Epithelial cell of proximal tubule (primary cell): ENCODE measurements around the gene RPL13A. TPM values are rescaled to one million over a fixed set of nuclear protein-coding genes. Genes with fewer than 3 reads are reported as not detected.
"Not testable (repeated sequence)": the region's sequence is repeated elsewhere in the genome, so short reads cannot be mapped to it uniquely, and the experiment has no call there.

Source experiments
- DNase-seq: peaks from one replicate; pipeline ENCODE4 v3.0.0-alpha.2; 2011; ENCODE audit warnings: low read depth
- H3K4me3 ChIP-seq: 2 replicates; pipeline ENCODE4 v1.5.1; 2011; ENCODE audit warnings: low read depth, mild to moderate bottlenecking, low read length
- total RNA-seq: library from RNA; depleted of rRNA; stranded (reverse); fragments of >200 nt; gene quantifications from 2 replicates; pipeline ENCODE4 v1.2.3, GENCODE V29; 2015
- TF ChIP-seq, protein P1 (sequence below): conservative IDR thresholded peaks from 2 replicates; pipeline ENCODE4 v1.5.1; 2012; ENCODE audit warnings: low read depth, mild to moderate bottlenecking, low read length

Gene RPL13A
- total RNA-seq, 1 donor from 2014 or later = 3,343 TPM

DNA sequence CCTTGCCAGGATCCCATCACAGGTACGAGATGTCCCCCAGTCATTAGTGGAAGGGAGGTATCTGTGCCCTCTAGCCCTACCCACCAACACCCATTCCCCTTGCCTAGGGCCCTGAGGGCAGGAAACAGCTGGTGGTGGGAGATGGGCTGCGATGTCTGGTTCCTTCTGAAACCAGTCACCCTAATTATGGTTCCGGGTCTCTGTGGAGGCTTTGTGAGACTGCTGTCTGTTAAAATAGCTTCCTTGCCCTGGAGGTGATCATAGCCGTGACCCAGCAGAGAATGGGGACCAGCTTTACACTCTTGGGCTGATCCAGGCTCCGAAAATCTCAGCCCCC, 28.9 kb upstream of the RPL13A start:
- TF ChIP-seq, protein P1, sequence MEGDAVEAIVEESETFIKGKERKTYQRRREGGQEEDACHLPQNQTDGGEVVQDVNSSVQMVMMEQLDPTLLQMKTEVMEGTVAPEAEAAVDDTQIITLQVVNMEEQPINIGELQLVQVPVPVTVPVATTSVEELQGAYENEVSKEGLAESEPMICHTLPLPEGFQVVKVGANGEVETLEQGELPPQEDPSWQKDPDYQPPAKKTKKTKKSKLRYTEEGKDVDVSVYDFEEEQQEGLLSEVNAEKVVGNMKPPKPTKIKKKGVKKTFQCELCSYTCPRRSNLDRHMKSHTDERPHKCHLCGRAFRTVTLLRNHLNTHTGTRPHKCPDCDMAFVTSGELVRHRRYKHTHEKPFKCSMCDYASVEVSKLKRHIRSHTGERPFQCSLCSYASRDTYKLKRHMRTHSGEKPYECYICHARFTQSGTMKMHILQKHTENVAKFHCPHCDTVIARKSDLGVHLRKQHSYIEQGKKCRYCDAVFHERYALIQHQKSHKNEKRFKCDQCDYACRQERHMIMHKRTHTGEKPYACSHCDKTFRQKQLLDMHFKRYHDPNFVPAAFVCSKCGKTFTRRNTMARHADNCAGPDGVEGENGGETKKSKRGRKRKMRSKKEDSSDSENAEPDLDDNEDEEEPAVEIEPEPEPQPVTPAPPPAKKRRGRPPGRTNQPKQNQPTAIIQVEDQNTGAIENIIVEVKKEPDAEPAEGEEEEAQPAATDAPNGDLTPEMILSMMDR = no peak
- no peak for DNase-seq
- no peak overlapping the region for H3K4me3 ChIP-seq

DNA sequence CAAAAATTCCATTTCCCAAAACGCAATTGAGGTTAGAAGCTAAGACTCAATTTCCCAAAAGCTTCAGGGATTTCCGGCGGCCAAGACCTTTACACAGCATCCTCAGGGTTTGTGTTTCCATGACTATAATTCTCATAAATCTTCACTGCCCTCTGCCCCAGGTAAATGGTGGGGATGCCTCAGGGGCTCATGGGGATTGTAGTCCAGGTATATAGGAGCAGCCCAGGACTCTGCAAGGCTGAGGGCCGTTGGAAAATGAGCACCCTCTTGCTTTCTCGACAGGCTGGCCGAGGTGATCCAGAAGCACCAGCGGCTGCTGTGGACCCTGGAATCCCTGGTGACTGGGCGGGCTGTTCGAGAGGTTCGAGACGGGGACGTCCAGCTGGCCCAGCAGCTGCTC, 28.0 kb upstream of the RPL13A start:
- no peak for DNase-seq
- H3K4me3 ChIP-seq = no peak overlapping the region
- TF ChIP-seq, protein P1 = no peak

DNA sequence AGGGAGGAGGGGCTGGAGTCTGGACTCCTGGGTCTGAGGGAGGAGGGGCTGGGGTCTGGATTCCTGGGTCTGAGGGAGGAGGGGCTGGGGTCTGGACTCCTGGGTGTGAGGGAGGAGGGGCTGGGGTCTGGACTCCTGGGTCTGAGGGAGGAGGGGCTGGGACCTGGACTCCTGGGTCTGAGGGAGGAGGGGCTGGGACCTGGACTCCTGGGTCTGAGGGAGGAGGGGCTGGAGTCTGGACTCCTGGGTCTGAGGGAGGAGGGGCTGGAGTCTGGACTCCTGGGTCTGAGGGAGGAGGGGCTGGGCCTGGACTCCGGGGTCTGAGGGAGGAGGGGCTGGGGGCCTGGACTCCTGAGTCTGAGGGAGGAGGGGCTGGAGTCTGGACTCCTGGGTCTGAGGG, 26.3 kb upstream of the RPL13A start:
- H3K4me3 ChIP-seq, DNase-seq: not testable (repeated sequence)

DNA sequence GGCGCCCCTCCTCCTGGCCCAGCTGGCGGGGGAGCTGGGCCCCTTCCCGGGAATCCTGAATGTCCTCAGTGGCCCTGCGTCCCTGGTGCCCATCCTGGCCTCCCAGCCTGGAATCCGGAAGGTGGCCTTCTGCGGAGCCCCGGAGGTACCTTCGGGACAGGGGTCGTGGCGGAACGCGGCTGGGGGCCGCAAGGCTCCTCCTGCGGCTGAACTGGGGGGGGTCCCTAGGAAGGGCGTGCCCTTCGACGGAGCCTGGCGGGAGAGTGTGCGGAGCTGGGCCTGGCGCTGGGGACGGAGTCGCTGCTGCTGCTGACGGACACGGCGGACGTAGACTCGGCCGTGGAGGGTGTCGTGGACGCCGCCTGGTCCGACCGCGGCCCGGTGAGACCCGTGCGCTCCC, 25.8 kb upstream of the RPL13A start:
- TF ChIP-seq, protein P1 = no peak
- no peak for DNase-seq

DNA sequence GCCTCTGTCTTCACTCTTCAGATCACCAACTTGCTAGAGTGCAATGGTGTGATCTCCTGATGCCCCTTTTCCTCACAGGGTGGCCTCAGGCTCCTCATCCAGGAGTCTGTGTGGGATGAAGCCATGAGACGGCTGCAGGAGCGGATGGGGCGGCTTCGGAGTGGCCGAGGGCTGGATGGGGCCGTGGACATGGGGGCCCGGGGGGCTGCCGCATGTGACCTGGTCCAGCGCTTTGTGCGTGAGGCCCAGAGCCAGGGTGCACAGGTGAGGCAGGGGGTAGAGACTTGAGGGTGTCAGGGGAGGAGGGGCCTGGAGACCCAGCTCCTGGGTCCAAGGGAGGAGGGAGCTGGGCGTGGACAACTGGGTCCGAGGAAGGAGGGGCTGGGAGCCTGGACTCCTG, 24.9 kb upstream of the RPL13A start:
- TF ChIP-seq, protein P1 = no peak

More for the DNA sequence above, 25.8 kb upstream of the RPL13A start:
- no peak overlapping the region for H3K4me3 ChIP-seq

DNA sequence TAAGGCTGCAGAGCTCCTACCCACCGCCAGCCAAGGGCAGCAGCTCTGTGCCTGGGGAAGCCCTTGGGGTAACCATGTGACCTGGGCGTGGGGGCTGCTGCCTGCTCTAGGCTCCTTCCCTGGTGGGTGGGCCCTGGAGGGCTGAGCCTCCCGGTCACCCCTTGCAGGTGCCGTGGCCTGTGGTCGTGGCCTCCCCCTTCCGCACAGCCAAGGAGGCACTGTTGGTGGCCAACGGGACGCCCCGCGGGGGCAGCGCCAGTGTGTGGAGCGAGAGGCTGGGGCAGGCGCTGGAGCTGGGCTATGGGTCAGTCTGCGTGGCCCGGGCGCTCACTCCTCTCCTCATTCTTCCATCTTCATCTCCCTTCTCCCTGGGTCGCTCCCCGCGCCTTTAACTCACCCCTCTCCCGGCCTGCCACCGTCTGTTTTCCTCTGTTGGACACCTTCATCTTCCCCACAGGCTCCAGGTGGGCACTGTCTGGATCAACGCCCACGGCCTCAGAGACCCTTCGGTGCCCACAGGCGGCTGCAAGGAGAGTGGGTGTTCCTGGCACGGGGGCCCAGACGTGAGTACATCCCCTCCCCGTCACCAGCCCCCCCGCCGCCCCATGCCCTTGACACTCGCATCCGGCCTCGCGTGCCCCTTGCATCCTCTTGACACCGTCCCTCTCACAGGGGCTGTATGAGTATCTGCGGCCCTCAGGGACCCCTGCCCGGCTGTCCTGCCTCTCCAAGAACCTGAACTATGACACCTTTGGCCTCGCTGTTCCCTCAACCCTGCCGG, 23.3 kb upstream of the RPL13A start:
- DNase-seq = no peak
- H3K4me3 ChIP-seq = no peak overlapping the region
- TF ChIP-seq, protein P1 = no peak

More for the DNA sequence above, 24.9 kb upstream of the RPL13A start:
- H3K4me3 ChIP-seq = no peak overlapping the region
- DNase-seq = no peak

DNA sequence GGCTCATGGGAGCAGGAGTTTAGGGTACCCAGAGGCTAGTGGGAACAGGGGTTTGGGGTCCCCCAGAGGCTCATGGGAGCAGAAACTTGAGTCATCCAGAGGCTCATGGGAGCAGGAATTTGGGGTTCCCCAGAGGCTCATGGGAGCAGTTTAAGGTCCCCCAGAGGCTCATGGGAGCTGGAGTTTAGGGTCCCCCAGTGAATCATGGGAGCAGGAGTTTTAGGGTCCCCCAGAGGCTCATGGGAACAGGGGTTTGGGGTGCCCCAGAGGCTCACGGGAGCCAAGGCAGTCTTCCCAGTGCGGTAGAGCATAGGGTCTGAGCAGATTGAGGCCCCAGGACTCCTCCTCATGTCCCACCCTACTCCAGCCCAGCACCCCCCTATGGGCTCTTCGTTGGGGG, 22.0 kb upstream of the RPL13A start:
- no peak for DNase-seq
- TF ChIP-seq, protein P1 = no peak
- H3K4me3 ChIP-seq = no peak overlapping the region

DNA sequence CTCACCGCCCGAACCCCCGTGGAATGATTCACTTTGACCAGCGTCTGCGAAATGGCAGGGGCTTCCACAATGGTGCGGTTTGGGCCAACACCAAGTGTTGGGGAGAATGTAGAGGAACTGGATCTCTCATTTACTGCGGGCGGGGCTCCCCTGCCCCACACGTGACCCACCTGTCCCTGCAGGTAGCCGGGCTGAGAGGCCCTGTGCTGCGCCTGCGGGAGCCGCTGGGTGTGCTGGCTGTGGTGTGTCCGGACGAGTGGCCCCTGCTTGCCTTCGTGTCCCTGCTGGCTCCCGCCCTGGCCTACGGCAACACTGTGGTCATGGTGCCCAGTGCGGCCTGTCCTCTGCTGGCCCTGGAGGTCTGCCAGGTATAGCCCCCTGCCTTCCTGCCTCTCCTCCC, 19.2 kb upstream of the RPL13A start:
- DNase-seq = no peak
- H3K4me3 ChIP-seq = no peak overlapping the region
- TF ChIP-seq, protein P1 = no peak
